WTC11 (cell line): ENCODE data around the gene DYNC1I2. TPM values are rescaled to one million over a fixed set of nuclear protein-coding genes. Genes with fewer than 3 reads are reported as not detected.

ENCODE experiments used
- ATAC-seq: fragments of 200-7000 bp; cut with Tn5 transposase; 2 replicates; pipeline ENCODE4 v1.10.0; 2021; ENCODE audit warnings: mild to moderate bottlenecking, moderate library complexity
- CTCF ChIA-PET: fragments of 300-600 bp; sonication (Branson Sonifier 250); formaldehyde crosslinking; loops from one replicate; lab custom pipeline; 2021; ENCODE audit warnings: antibody characterized with exemption; lab: Charles Lee
- POLR2A ChIA-PET: fragments of 350-600 bp; sonication (Branson Sonifier 250); formaldehyde crosslinking; loops from one replicate; lab custom pipeline; 2021; ENCODE audit warnings: antibody characterized with exemption; lab: Charles Lee
- DNase-seq: peaks from one replicate; pipeline ENCODE4 v3.0.0; 2021; ENCODE audit warnings: low spot score
- H3K27ac Mint-ChIP-seq: 2 replicates; pipeline ENCODE4 v1.8.0; 2021; ENCODE audit warnings: mixed read lengths
- H3K27me3 Mint-ChIP-seq: 2 replicates; pipeline ENCODE4 v1.8.0; 2021; ENCODE audit warnings: low read depth, mild to moderate bottlenecking, moderate library complexity, mixed read lengths
- H3K36me3 Mint-ChIP-seq: 2 replicates; pipeline ENCODE4 v1.8.0; 2021; ENCODE audit warnings: mixed read lengths
- H3K4me1 Mint-ChIP-seq: 2 replicates; pipeline ENCODE4 v1.8.0; 2022; ENCODE audit warnings: mixed read lengths
- H3K4me3 Mint-ChIP-seq: 2 replicates; pipeline ENCODE4 v1.8.0; 2021; ENCODE audit warnings: mild to moderate bottlenecking, moderate library complexity, mixed read lengths
- H3K9me3 Mint-ChIP-seq: 2 replicates; pipeline ENCODE4 v1.8.0; 2021; ENCODE audit warnings: mixed read lengths
- CBFB ChIP-seq: sonication (generic); formaldehyde crosslinking; IDR thresholded peaks from 2 replicates; pipeline ENCODE4 v1.8.1; 2022; ENCODE audit warnings: mild to moderate bottlenecking, low read depth, missing genetic modification reagents
- EMX1 ChIP-seq: fragments of 250-450 bp; sonication (Bioruptor Pico); IDR thresholded peaks from 2 replicates; pipeline ENCODE4 v1.8.0; 2021; ENCODE audit warnings: mild to moderate bottlenecking
- FOXJ3 ChIP-seq: sonication (generic); formaldehyde crosslinking; IDR thresholded peaks from 2 replicates; pipeline ENCODE4 v1.9.0; 2021; ENCODE audit warnings: missing genetic modification reagents, mild to moderate bottlenecking, borderline replicate concordance
- GTF2I ChIP-seq: fragments of 250-450 bp; sonication (Bioruptor Pico); conservative IDR thresholded peaks from 2 replicates; pipeline ENCODE4 v1.4.0; 2021; ENCODE audit warnings: mild to moderate bottlenecking
- HMGA2 ChIP-seq: fragments of 250-450 bp; sonication (Bioruptor Pico); IDR thresholded peaks from 2 replicates; pipeline ENCODE4 v1.4.0; 2021; ENCODE audit warnings: mild to moderate bottlenecking, moderate library complexity
- MXD4 ChIP-seq: fragments of 250-450 bp; sonication (Bioruptor Pico); IDR thresholded peaks from 2 replicates; pipeline ENCODE4 v1.8.0; 2021; ENCODE audit warnings: mild to moderate bottlenecking, moderate library complexity, borderline replicate concordance
- MYBL2 ChIP-seq: sonication (generic); formaldehyde crosslinking; IDR thresholded peaks from 2 replicates; pipeline ENCODE4 v1.8.1; 2023; ENCODE audit warnings: mild to moderate bottlenecking, moderate library complexity, missing genetic modification reagents
- NFATC4 ChIP-seq: fragments of 250-450 bp; sonication (Bioruptor Pico); IDR thresholded peaks from 2 replicates; pipeline ENCODE4 v1.9.0; 2021; ENCODE audit warnings: mild to moderate bottlenecking
- NR2C2 ChIP-seq: sonication (generic); formaldehyde crosslinking; IDR thresholded peaks from 2 replicates; pipeline ENCODE4 v1.8.0; 2022; ENCODE audit warnings: mild to moderate bottlenecking, missing genetic modification reagents
- TCF7 ChIP-seq: sonication (generic); formaldehyde crosslinking; IDR thresholded peaks from 2 replicates; pipeline ENCODE4 v1.8.0; 2022; ENCODE audit warnings: mild to moderate bottlenecking, low read depth, missing genetic modification reagents, moderate library complexity
- ZNF121 ChIP-seq: sonication (generic); formaldehyde crosslinking; IDR thresholded peaks from 2 replicates; pipeline ENCODE4 v1.8.0; 2023; ENCODE audit warnings: missing genetic modification reagents
- ZNF263 ChIP-seq: sonication (generic); formaldehyde crosslinking; IDR thresholded peaks from 2 replicates; pipeline ENCODE4 v1.8.1; 2022; ENCODE audit warnings: low read depth, mild to moderate bottlenecking, moderate library complexity, missing genetic modification reagents
- ZNF423 ChIP-seq: fragments of 250-450 bp; sonication (Bioruptor Pico); IDR thresholded peaks from 2 replicates; pipeline ENCODE4 v2.1.2; 2022; ENCODE audit warnings: mild to moderate bottlenecking, moderate library complexity
- total RNA-seq: library from RNA; stranded (reverse); gene quantifications from 3 replicates; pipeline ENCODE4 v1.2.3, GENCODE V29; 2021
- TF ChIP-seq, protein P1 (sequence below): fragments of 250-450 bp; sonication (Bioruptor Pico); IDR thresholded peaks from 2 replicates; pipeline ENCODE4 v1.9.0; 2021; ENCODE audit warnings: mild to moderate bottlenecking
- TF ChIP-seq, protein P2 (sequence below): sonication (generic); formaldehyde crosslinking; IDR thresholded peaks from 2 replicates; pipeline ENCODE4 v1.8.0; 2022; ENCODE audit warnings: missing genetic modification reagents
- TF ChIP-seq, protein P3 (sequence below): sonication (generic); formaldehyde crosslinking; IDR thresholded peaks from 2 replicates; pipeline ENCODE4 v1.8.0; 2022; ENCODE audit warnings: mild to moderate bottlenecking, missing genetic modification reagents
- TF ChIP-seq, protein P4 (sequence below): fragments of 250-450 bp; sonication (Bioruptor Pico); IDR thresholded peaks from 2 replicates; pipeline ENCODE4 v2.1.2; 2022; ENCODE audit warnings: mild to moderate bottlenecking, moderate library complexity
- TF ChIP-seq, protein P5 (sequence below): sonication (generic); formaldehyde crosslinking; IDR thresholded peaks from 2 replicates; pipeline ENCODE4 v1.8.0; 2022; ENCODE audit warnings: mild to moderate bottlenecking, missing genetic modification reagents

The DYNC1I2 gene
- total RNA-seq, 1 experiment from 2014 or later: 73.7 TPM

GRCh38 chr2:171787333-171788072 is 100.2 kb downstream of the DYNC1I2 start:
- Mint-ChIP-seq H3K27me3 (no peaks in the 10 kb centered on the region), H3K4me1 (peaks cover 39% of the 10 kb centered on the region), H3K4me3 (no peak overlapping the region), H3K9me3 (peaks cover 8% of the 10 kb centered on the region), H3K27ac (no peak overlapping the region), H3K36me3 (peaks cover 37% of the 10 kb centered on the region)
- ATAC-seq: peak; percentile 22
- DNase-seq: peak; percentile 29
- ChIA-PET POLR2A (interaction anchor here (0.6 kb wide), 1 partner anchor 1385 kb away, joined by 4 read pairs; no protein-coding TSS in a partner anchor), CTCF (interaction anchor here (1.1 to 2.2 kb wide), 4 partner anchors 317 to 340 kb away, joined by 3 to 10 read pairs (median 4); no protein-coding TSS in a partner anchor)
- TF ChIP-seq, protein P1, sequence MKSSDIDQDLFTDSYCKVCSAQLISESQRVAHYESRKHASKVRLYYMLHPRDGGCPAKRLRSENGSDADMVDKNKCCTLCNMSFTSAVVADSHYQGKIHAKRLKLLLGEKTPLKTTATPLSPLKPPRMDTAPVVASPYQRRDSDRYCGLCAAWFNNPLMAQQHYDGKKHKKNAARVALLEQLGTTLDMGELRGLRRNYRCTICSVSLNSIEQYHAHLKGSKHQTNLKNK (CRISPR knock-in tag): no peak
- TF ChIP-seq, protein P2, sequence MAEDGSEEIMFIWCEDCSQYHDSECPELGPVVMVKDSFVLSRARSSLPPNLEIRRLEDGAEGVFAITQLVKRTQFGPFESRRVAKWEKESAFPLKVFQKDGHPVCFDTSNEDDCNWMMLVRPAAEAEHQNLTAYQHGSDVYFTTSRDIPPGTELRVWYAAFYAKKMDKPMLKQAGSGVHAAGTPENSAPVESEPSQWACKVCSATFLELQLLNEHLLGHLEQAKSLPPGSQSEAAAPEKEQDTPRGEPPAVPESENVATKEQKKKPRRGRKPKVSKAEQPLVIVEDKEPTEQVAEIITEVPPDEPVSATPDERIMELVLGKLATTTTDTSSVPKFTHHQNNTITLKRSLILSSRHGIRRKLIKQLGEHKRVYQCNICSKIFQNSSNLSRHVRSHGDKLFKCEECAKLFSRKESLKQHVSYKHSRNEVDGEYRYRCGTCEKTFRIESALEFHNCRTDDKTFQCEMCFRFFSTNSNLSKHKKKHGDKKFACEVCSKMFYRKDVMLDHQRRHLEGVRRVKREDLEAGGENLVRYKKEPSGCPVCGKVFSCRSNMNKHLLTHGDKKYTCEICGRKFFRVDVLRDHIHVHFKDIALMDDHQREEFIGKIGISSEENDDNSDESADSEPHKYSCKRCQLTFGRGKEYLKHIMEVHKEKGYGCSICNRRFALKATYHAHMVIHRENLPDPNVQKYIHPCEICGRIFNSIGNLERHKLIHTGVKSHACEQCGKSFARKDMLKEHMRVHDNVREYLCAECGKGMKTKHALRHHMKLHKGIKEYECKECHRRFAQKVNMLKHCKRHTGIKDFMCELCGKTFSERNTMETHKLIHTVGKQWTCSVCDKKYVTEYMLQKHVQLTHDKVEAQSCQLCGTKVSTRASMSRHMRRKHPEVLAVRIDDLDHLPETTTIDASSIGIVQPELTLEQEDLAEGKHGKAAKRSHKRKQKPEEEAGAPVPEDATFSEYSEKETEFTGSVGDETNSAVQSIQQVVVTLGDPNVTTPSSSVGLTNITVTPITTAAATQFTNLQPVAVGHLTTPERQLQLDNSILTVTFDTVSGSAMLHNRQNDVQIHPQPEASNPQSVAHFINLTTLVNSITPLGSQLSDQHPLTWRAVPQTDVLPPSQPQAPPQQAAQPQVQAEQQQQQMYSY (CRISPR knock-in tag): no peak
- TF ChIP-seq EMX1 (CRISPR knock-in tag) (no peak), NFATC4 (CRISPR knock-in tag) (no peak), CBFB (CRISPR knock-in tag) (no peak), MXD4 (CRISPR knock-in tag) (no peak), ZNF263 (CRISPR knock-in tag) (no peak), NR2C2 (CRISPR knock-in tag) (no peak), MYBL2 (CRISPR knock-in tag) (no peak), HMGA2 (CRISPR knock-in tag) (no peak), TCF7 (no peak), FOXJ3 (CRISPR knock-in tag) (no peak)
- TF ChIP-seq, protein P3, sequence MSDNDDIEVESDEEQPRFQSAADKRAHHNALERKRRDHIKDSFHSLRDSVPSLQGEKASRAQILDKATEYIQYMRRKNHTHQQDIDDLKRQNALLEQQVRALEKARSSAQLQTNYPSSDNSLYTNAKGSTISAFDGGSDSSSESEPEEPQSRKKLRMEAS: no peak
- TF ChIP-seq, protein P4, sequence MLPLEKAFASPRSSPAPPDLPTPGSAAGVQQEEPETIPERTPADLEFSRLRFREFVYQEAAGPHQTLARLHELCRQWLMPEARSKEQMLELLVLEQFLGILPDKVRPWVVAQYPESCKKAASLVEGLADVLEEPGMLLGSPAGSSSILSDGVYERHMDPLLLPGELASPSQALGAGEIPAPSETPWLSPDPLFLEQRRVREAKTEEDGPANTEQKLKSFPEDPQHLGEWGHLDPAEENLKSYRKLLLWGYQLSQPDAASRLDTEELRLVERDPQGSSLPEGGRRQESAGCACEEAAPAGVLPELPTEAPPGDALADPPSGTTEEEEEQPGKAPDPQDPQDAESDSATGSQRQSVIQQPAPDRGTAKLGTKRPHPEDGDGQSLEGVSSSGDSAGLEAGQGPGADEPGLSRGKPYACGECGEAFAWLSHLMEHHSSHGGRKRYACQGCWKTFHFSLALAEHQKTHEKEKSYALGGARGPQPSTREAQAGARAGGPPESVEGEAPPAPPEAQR (CRISPR knock-in tag): no peak
- TF ChIP-seq, protein P5, sequence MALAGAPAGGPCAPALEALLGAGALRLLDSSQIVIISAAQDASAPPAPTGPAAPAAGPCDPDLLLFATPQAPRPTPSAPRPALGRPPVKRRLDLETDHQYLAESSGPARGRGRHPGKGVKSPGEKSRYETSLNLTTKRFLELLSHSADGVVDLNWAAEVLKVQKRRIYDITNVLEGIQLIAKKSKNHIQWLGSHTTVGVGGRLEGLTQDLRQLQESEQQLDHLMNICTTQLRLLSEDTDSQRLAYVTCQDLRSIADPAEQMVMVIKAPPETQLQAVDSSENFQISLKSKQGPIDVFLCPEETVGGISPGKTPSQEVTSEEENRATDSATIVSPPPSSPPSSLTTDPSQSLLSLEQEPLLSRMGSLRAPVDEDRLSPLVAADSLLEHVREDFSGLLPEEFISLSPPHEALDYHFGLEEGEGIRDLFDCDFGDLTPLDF (CRISPR knock-in tag): no peak

GRCh38 chr2:171788316-171788993 is 101.2 kb downstream of the DYNC1I2 start:
- DNase-seq: no peak
- peak overlapping the region; percentile 41; the same call in 1 of the 2 replicates for H3K4me3 Mint-ChIP-seq
- peaks cover 46% of the 10 kb centered on the region for H3K4me1 Mint-ChIP-seq
- no peaks in the 10 kb centered on the region for H3K9me3 Mint-ChIP-seq
- H3K27me3 Mint-ChIP-seq: no peaks in the 10 kb centered on the region
- peak overlapping the region; percentile 93; the same call in 1 of the 2 replicates for H3K27ac Mint-ChIP-seq
- CTCF ChIA-PET: interaction anchor here (1.0 to 2.2 kb wide), 4 partner anchors 224 to 339 kb away, joined by 3 to 10 read pairs (median 4); no protein-coding TSS in a partner anchor
- TF ChIP-seq ZNF423 (CRISPR knock-in tag) (peak; percentile 84), ZNF121 (CRISPR knock-in tag) (no peak), GTF2I (CRISPR knock-in tag) (no peak)
- peaks cover 30% of the 10 kb centered on the region for H3K36me3 Mint-ChIP-seq
- ATAC-seq: peak; percentile 73
- POLR2A ChIA-PET: no interaction called here
